ENCODE data around the gene GBF1. TPM values are rescaled to one million over a fixed set of nuclear protein-coding genes. Genes with fewer than 3 reads are reported as not detected.

Gene GBF1
- polyA plus RNA-seq, 1 of the 3 experiments (the other 2 are of a cell fraction) = 12.3 TPM

- H4K20me1 ChIP-seq (ENCODE audit: insufficient read depth) = no peaks in the 10 kb centered on the region
- no peaks in the 10 kb centered on the region for H3K9me3 ChIP-seq
- peaks cover 13% of the 10 kb centered on the region for H3F3A ChIP-seq (replicated peaks; ENCODE audit: insufficient read depth)
- CTCF ChIA-PET = interaction anchor here (0.9 to 23.6 kb wide), 2 partner anchors 9 to 114 kb away, joined by 3 to 824 read pairs; no protein-coding TSS in a partner anchor
- H3K4me3 ChIP-seq (ENCODE audit: low read depth in 2 of 2, low read length in 1 of 2) = peak overlapping the region; percentile 49 to 62
- peaks cover 10% of the 10 kb centered on the region; the same call in 1 of the 2 replicates for H3K27me3 ChIP-seq (ENCODE audit: insufficient read depth)
- peaks cover 16% of the 10 kb centered on the region for H3K79me2 ChIP-seq (ENCODE audit: insufficient read depth)
- H3K4me1 ChIP-seq (ENCODE audit: control insufficient read depth in 1 of 2, insufficient read depth in 2 of 2, low read depth in 1 of 2, low read length in 1 of 2) = peaks cover 4 to 32% of the 10 kb centered on the region in 2 experiments; a peak in 2 of 4 replicates
- H3K36me3 ChIP-seq (replicated peaks in 1 of 2; ENCODE audit: control insufficient read depth in 1 of 2, insufficient read depth in 2 of 2, low read length in 1 of 2) = no peaks in the 10 kb centered on the region
- 57% methylated on average over 7 of the region's 7 CpGs for WGBS (ENCODE audit: low lambda C conversion rate)
- no peak overlapping the region for H3K27ac ChIP-seq (ENCODE audit: low read depth in 2 of 2, low read length in 1 of 2)
- TF ChIP-seq SMC3 (IDR thresholded peaks at IDR 0.05; ENCODE audit: low read depth, low read length) = no peak
- H2AFZ ChIP-seq (ENCODE audit: low read depth) = peak overlapping the region; percentile 81
- POLR2A ChIA-PET = no interaction called here
- H3K9me2 ChIP-seq = no peaks in the 10 kb centered on the region
- peak overlapping the region; percentile 90 for H3K4me2 ChIP-seq
- DNase-seq = no peak
- no peak overlapping the region for H3K9ac ChIP-seq
Measured at GRCh38 chr10:102242118-102242485, 3.2 kb upstream of the GBF1 start.

GRCh38 chr10:102243309-102243708 is 2.0 kb upstream of the GBF1 start:
- Histone ChIP-seq H3K36me3 (replicated peaks in 1 of 2; ENCODE audit: control insufficient read depth in 1 of 2, insufficient read depth in 2 of 2, low read length in 1 of 2) (no peaks in the 10 kb centered on the region), H3K4me2 (no peak overlapping the region), H3K9me3 (no peaks in the 10 kb centered on the region), H3K79me2 (ENCODE audit: insufficient read depth) (peaks cover 28% of the 10 kb centered on the region), H3K27me3 (ENCODE audit: insufficient read depth) (peaks cover 10% of the 10 kb centered on the region; the same call in 1 of the 2 replicates), H4K20me1 (ENCODE audit: insufficient read depth) (peaks cover 12% of the 10 kb centered on the region), H3K4me3 (ENCODE audit: low read depth in 2 of 2, low read length in 1 of 2) (no peak overlapping the region; a peak in 1 of 4 replicates), H3K4me1 (ENCODE audit: control insufficient read depth in 1 of 2, insufficient read depth in 2 of 2, low read depth in 1 of 2, low read length in 1 of 2) (peaks cover 12 to 35% of the 10 kb centered on the region in 2 experiments; a peak in 2 of 4 replicates), H3F3A (replicated peaks; ENCODE audit: insufficient read depth) (peaks cover 13% of the 10 kb centered on the region), H3K27ac (ENCODE audit: low read depth in 2 of 2, low read length in 1 of 2) (no peak overlapping the region), H3K9ac (no peak overlapping the region), H3K9me2 (no peaks in the 10 kb centered on the region), H2AFZ (ENCODE audit: low read depth) (no peak overlapping the region)
- no peak for TF ChIP-seq JUND (IDR thresholded peaks at IDR 0.05)
- TF ChIP-seq TCF12 (IDR thresholded peaks at IDR 0.05) = no peak
- TF ChIP-seq RAD21 (IDR thresholded peaks at IDR 0.05; ENCODE audit: low read length) = no peak
- no peak for TF ChIP-seq CTCF (IDR thresholded peaks at IDR 0.05)
- TF ChIP-seq FOSL2 (IDR thresholded peaks at IDR 0.05; ENCODE audit: borderline replicate concordance, low read depth) = no peak
- no peak for TF ChIP-seq SMC3 (IDR thresholded peaks at IDR 0.05; ENCODE audit: low read depth, low read length)
- no peak for TF ChIP-seq SIN3A (IDR thresholded peaks at IDR 0.05; ENCODE audit: borderline replicate concordance, low read depth, low read length)
- TF ChIP-seq IRF3 (IDR thresholded peaks at IDR 0.05; ENCODE audit: low read depth, low read length) = no peak
- TF ChIP-seq POLR2AphosphoS5 (IDR thresholded peaks at IDR 0.05; ENCODE audit: low read depth, low read length) = no peak
- no peak for TF ChIP-seq MAX (IDR thresholded peaks at IDR 0.05; ENCODE audit: low read depth)
- no peak for TF ChIP-seq RCOR1 (IDR thresholded peaks at IDR 0.05; ENCODE audit: low read length)
- no peak for TF ChIP-seq USF1 (IDR thresholded peaks at IDR 0.05; ENCODE audit: borderline replicate concordance, low read depth)
- TF ChIP-seq MEF2A (IDR thresholded peaks at IDR 0.05; ENCODE audit: borderline replicate concordance, low read depth) = no peak
- TF ChIP-seq RFX5 (IDR thresholded peaks at IDR 0.05; ENCODE audit: low read length) = no peak
- no peak for TF ChIP-seq RXRA (IDR thresholded peaks at IDR 0.05; ENCODE audit: borderline replicate concordance, low read depth)
- no peak for TF ChIP-seq GABPA (IDR thresholded peaks at IDR 0.05; ENCODE audit: low read depth)
- WGBS (ENCODE audit: low lambda C conversion rate) = 57% methylated on average over 2 of the region's 2 CpGs
- CTCF ChIA-PET = interaction anchor here (1.0 to 3.4 kb wide), 2 partner anchors 12 to 151 kb away, joined by 4 to 28 read pairs; no protein-coding TSS in a partner anchor
- no peak for DNase-seq
- POLR2A ChIA-PET = no interaction called here
